IMR-90 (cell line): ENCODE results near the gene KCNQ5. TPM values are rescaled to one million over a fixed set of nuclear protein-coding genes. Genes with fewer than 3 reads are reported as not detected.

Experiments used
- ATAC-seq: fragments of 200-7000 bp; cut with Tn5 transposase; 2 replicates; pipeline ENCODE4 v1.9.1; 2020; ENCODE audit warnings: low read depth, mild to moderate bottlenecking, moderate library complexity
- BruUV-seq: library from RNA; stranded (reverse); fragments of 400-500 nt; replicated peaks from 2 replicates; lab custom pipeline; 2021; lab: Mats Ljungman, UMichigan
- CTCF ChIA-PET: fragments of 300-600 bp; formaldehyde crosslinking; extraction: SDS; loops from one replicate; lab custom pipeline; 2021; ENCODE audit warnings: antibody characterized with exemption; lab: Yijun Ruan, JAX
- POLR2A ChIA-PET: fragments of 300-600 bp; sonication (Branson Sonifier 250); formaldehyde crosslinking; loops from one replicate; lab custom pipeline; 2022; ENCODE audit warnings: antibody characterized with exemption; ENCODE audit not compliant: unreplicated experiment; lab: Charles Lee
- DNase-seq: peaks from one replicate; pipeline ENCODE4 v3.0.0; 2013
- H2AFZ ChIP-seq: replicated peaks from 2 replicates; pipeline ENCODE3; 2013; ENCODE audit warnings: low read length, mild to moderate bottlenecking; ENCODE audit not compliant: poor library complexity
- H2AK5ac ChIP-seq: 2 replicates; pipeline ENCODE4 v1.6.1; 2013; ENCODE audit warnings: low read depth, low read length, inconsistent platforms
- H2AK9ac ChIP-seq: replicated peaks from 2 replicates; pipeline ENCODE3; 2013; ENCODE audit warnings: mild to moderate bottlenecking, low read depth, low read length, moderate library complexity; ENCODE audit not compliant: poor library complexity
- H2BK120ac ChIP-seq: 2 replicates; pipeline ENCODE4 v1.6.1; 2013; ENCODE audit warnings: low read depth, low read length, inconsistent platforms
- H2BK15ac ChIP-seq: 3 replicates; pipeline ENCODE4 v1.6.1; 2013; ENCODE audit warnings: low read depth, low read length, inconsistent platforms
- H2BK20ac ChIP-seq: 2 replicates; pipeline ENCODE4 v1.6.1; 2013; ENCODE audit warnings: low read depth, mild to moderate bottlenecking, inconsistent platforms, low read length, moderate library complexity
- H2BK5ac ChIP-seq: 2 replicates; pipeline ENCODE4 v1.6.1; 2013; ENCODE audit warnings: mild to moderate bottlenecking, low read depth, low read length, inconsistent platforms; ENCODE audit not compliant: poor library complexity, severe bottlenecking
- H3K14ac ChIP-seq: replicated peaks from 2 replicates; pipeline ENCODE4 v1.6.1; 2013; ENCODE audit warnings: low read depth, low read length, inconsistent platforms
- H3K18ac ChIP-seq: 2 replicates; pipeline ENCODE4 v1.6.1; 2013; ENCODE audit warnings: low read depth, low read length, control low read depth
- H3K23ac ChIP-seq: 2 replicates; pipeline ENCODE4 v1.6.1; 2013; ENCODE audit warnings: low read depth, low read length, inconsistent platforms
- H3K27ac ChIP-seq: 2 replicates; pipeline ENCODE4 v1.5.1; 2013; ENCODE audit warnings: mild to moderate bottlenecking, control low read depth, low read length; ENCODE audit not compliant: insufficient read depth
- H3K27me3 ChIP-seq: 2 replicates; pipeline ENCODE4 v1.6.1; 2013; ENCODE audit warnings: low read length; ENCODE audit not compliant: control insufficient read depth, insufficient read depth
- H3K36me3 ChIP-seq: 2 replicates; pipeline ENCODE4 v1.6.1; 2013; ENCODE audit warnings: low read length, mixed read lengths; ENCODE audit not compliant: control insufficient read depth, insufficient read depth
- H3K4ac ChIP-seq: 2 replicates; pipeline ENCODE4 v1.6.1; 2013; ENCODE audit warnings: low read depth, low read length, inconsistent platforms
- H3K4me1 ChIP-seq: 2 replicates; pipeline ENCODE4 v1.6.1; 2013; ENCODE audit warnings: low read length, mixed read lengths; ENCODE audit not compliant: control insufficient read depth, insufficient read depth
- H3K4me2 ChIP-seq: 2 replicates; pipeline ENCODE4 v1.6.1; 2013; ENCODE audit warnings: low read depth, mild to moderate bottlenecking, control low read depth, low read length, moderate library complexity
- H3K4me3 ChIP-seq: 2 replicates; pipeline ENCODE4 v1.5.1; 2013; ENCODE audit warnings: low read depth, mild to moderate bottlenecking, control low read depth, low read length, moderate library complexity; ENCODE audit not compliant: insufficient read depth
- H3K56ac ChIP-seq: 2 replicates; pipeline ENCODE4 v1.6.1; 2013; ENCODE audit warnings: low read length, inconsistent platforms; ENCODE audit not compliant: insufficient read depth; ENCODE audit errors: extremely low read depth
- H3K79me1 ChIP-seq, 2 experiments: 2 replicates each; pipeline ENCODE4 v1.6.1; 2013; ENCODE audit warnings: low read length in 2 of 2, inconsistent platforms in 1 of 2, low read depth in 1 of 2
- H3K9ac ChIP-seq: 2 replicates; pipeline ENCODE4 v1.6.1; 2013; ENCODE audit warnings: low read depth, low read length, control low read depth
- H3K9me1 ChIP-seq: 2 replicates; pipeline ENCODE4 v1.6.1; 2013; ENCODE audit warnings: low read length, inconsistent platforms; ENCODE audit not compliant: insufficient read depth
- H3K9me3 ChIP-seq: 2 replicates; pipeline ENCODE4 v1.6.1; 2013; ENCODE audit warnings: low read length; ENCODE audit not compliant: control insufficient read depth, insufficient read depth
- H4K20me1 ChIP-seq: 2 replicates; pipeline ENCODE4 v1.6.1; 2013; ENCODE audit warnings: low read length, inconsistent platforms; ENCODE audit not compliant: insufficient read depth
- H4K5ac ChIP-seq: 2 replicates; pipeline ENCODE4 v1.6.1; 2013; ENCODE audit warnings: mild to moderate bottlenecking, low read depth, low read length, control low read depth
- H4K8ac ChIP-seq, 2 experiments: 2 replicates each; pipeline ENCODE4 v1.6.1; 2013; ENCODE audit warnings: low read depth in 2 of 2, low read length in 2 of 2, control low read depth in 1 of 2, inconsistent platforms in 1 of 2
- H4K91ac ChIP-seq: 2 replicates; pipeline ENCODE4 v1.6.1; 2013; ENCODE audit warnings: low read depth, low read length, inconsistent platforms; ENCODE audit not compliant: insufficient read depth
- BHLHE40 ChIP-seq: fragments of 150-350 bp; IDR thresholded peaks from 2 replicates; pipeline ENCODE4 v1.6.1; 2016; ENCODE audit warnings: mild to moderate bottlenecking, low read depth, low read length
- CEBPB ChIP-seq: IDR thresholded peaks from 2 replicates; pipeline ENCODE4 v1.6.1; 2012; ENCODE audit warnings: low read depth, low read length, improper control_type of control experiment
- CHD1 ChIP-seq: IDR thresholded peaks from 2 replicates; pipeline ENCODE4 v1.6.1; 2012; ENCODE audit warnings: low read depth, low read length, improper control_type of control experiment
- CTCF ChIP-seq: conservative IDR thresholded peaks from 2 replicates; pipeline ENCODE4 v1.5.1; 2012; ENCODE audit warnings: mild to moderate bottlenecking, low read depth, low read length, improper control_type of control experiment
- ELK1 ChIP-seq: fragments of 150-350 bp; IDR thresholded peaks from 2 replicates; pipeline ENCODE4 v1.6.1; 2016; ENCODE audit warnings: low read depth, mild to moderate bottlenecking, low read length, moderate library complexity, borderline replicate concordance
- FOS ChIP-seq: fragments of 150-350 bp; IDR thresholded peaks from 2 replicates; pipeline ENCODE4 v1.6.1; 2016; ENCODE audit warnings: low read depth, low read length
- MAFK ChIP-seq: IDR thresholded peaks from 2 replicates; pipeline ENCODE4 v1.6.1; 2012; ENCODE audit warnings: low read depth, low read length, improper control_type of control experiment
- MAZ ChIP-seq: IDR thresholded peaks from 2 replicates; pipeline ENCODE4 v1.6.1; 2012; ENCODE audit warnings: low read depth, mild to moderate bottlenecking, low read length, improper control_type of control experiment, moderate library complexity, borderline replicate concordance
- MXI1 ChIP-seq: IDR thresholded peaks from 2 replicates; pipeline ENCODE4 v1.6.1; 2012; ENCODE audit warnings: low read depth, mild to moderate bottlenecking, low read length, moderate library complexity, borderline replicate concordance
- POLR2A ChIP-seq: IDR thresholded peaks from 2 replicates; pipeline ENCODE4 v1.6.1; 2012; ENCODE audit warnings: mild to moderate bottlenecking, low read depth, low read length
- RAD21 ChIP-seq: IDR thresholded peaks from 2 replicates; pipeline ENCODE4 v1.6.1; 2012; ENCODE audit warnings: low read length, improper control_type of control experiment
- RFX5 ChIP-seq: IDR thresholded peaks from 2 replicates; pipeline ENCODE4 v1.8.0; 2012; ENCODE audit warnings: low read depth, mild to moderate bottlenecking, low read length, moderate library complexity
- SMC3 ChIP-seq: fragments of 150-350 bp; IDR thresholded peaks from 2 replicates; pipeline ENCODE4 v1.6.1; 2016; ENCODE audit warnings: low read depth, mild to moderate bottlenecking, antibody characterized with exemption, low read length, moderate library complexity
- USF2 ChIP-seq: fragments of 150-350 bp; IDR thresholded peaks from 2 replicates; pipeline ENCODE4 v1.6.1; 2017; ENCODE audit warnings: mild to moderate bottlenecking, antibody characterized with exemption, low read length, low read depth
- WGBS, 2 experiments: methylation state at CpG; one replicate each; pipeline versions ENCODE4 v1.1.5 to v1.1.7; 2013; ENCODE audit warnings: missing lambda C conversion rate in 2 of 2; ENCODE audit not compliant: insufficient read length in 1 of 2; ENCODE audit errors: extremely low coverage in 2 of 2; 5-methylcytosine and 5-hydroxymethylcytosine counted together
- dilution Hi-C: fragments of 300-500 bp; cut with HindIII; formaldehyde crosslinking; loops from one replicate; pipeline ENCODE4 v1.14.3; 2018; ENCODE audit warnings: low sequenced_read_pairs; ENCODE audit not compliant: unreplicated experiment
- in situ Hi-C: fragments of 300-500 bp; cut with MboI; formaldehyde crosslinking; loops from 3 replicates; pipeline ENCODE4 v1.14.3; 2019; ENCODE audit warnings: low sequenced_read_pairs, inconsistent platforms, mixed read lengths
- intact Hi-C: fragments of 100-400 bp; cut with micrococcal nuclease; formaldehyde crosslinking; loops from 2 replicates; pipeline ENCODE4 v1.10.0; 2022
- polyA plus RNA-seq, 3 experiments: library from polyadenylated mRNA; depleted of rRNA; stranded (reverse); fragments of >200 nt; gene quantifications; 2 replicates each; pipeline ENCODE4 v1.2.3, GENCODE V29; 2012; ENCODE audit warnings: low replicate concordance in 1 of 3
- total RNA-seq: library from RNA; depleted of rRNA; stranded (reverse); fragments of >200 nt; gene quantifications from 2 replicates; pipeline ENCODE4 v1.2.3, GENCODE V29; 2012

Gene KCNQ5
- total and polyA plus RNA-seq, 2 of the 4 experiments (the other 2 are of a cell fraction), result 0.75 to 1.3 TPM

GRCh38 chr6:73194744-73195143 is 572.9 kb downstream of the KCNQ5 start:
- Histone ChIP-seq H2BK20ac (no peak overlapping the region), H4K91ac (no peak overlapping the region), H3K79me1 (no peaks in the 10 kb centered on the region), H3K27me3 (no peaks in the 10 kb centered on the region), H4K5ac (no peak overlapping the region), H3K9me3 (no peaks in the 10 kb centered on the region), H2AFZ (no peak overlapping the region), H3K4me1 (no peaks in the 10 kb centered on the region), H4K8ac (no peak overlapping the region), H3K56ac (no peak overlapping the region), H2BK5ac (no peak overlapping the region), H3K9ac (no peak overlapping the region), H3K4ac (no peak overlapping the region), H3K36me3 (no peaks in the 10 kb centered on the region), H3K23ac (no peak overlapping the region), H2AK9ac (no peak overlapping the region), H4K20me1 (no peaks in the 10 kb centered on the region), H3K18ac (no peak overlapping the region), H2AK5ac (no peak overlapping the region), H3K27ac (no peak overlapping the region), H3K4me3 (no peak overlapping the region), H2BK120ac (no peak overlapping the region), H3K14ac (no peak overlapping the region), H3K4me2 (no peak overlapping the region), H2BK15ac (no peak overlapping the region), H3K9me1 (0 out of 2 replicates have a peak, but pooled peaks cover 5% of the 10 kb centered on the region)
- in situ Hi-C loops (no loop called here), intact Hi-C loops (no loop called here), dilution Hi-C loops (no loop called here)
- CTCF ChIA-PET, result no interaction called here
- 100% methylated on average over 1 of the region's 7 CpGs; no CpG with 5 or more reads in 1 of the 2 experiments for whole genome bisulfite sequencing, 2 experiments
- TF ChIP-seq CTCF (no peak), POLR2A (no peak), RFX5 (no peak), USF2 (no peak), CEBPB (no peak), BHLHE40 (no peak), CHD1 (no peak), FOS (no peak), ELK1 (no peak), MAFK (no peak), MXI1 (no peak), RAD21 (no peak), SMC3 (no peak), MAZ (no peak)
- DNase-seq (no peak), ATAC-seq (no peak)
- no TSS peak for BruUV-seq
- POLR2A ChIA-PET, result no interaction called here
